ENCODE measurements around the gene SHISA4.
"Not testable (repeated sequence)": the region's sequence is repeated elsewhere in the genome, so short reads cannot be mapped to it uniquely, and the experiment has no call there.

The SHISA4 gene

GRCh38 chr1:201939574-201939973 lies 50.9 kb downstream of the SHISA4 start:
- H3K4me3 ChIP-seq = no peak overlapping the region

GRCh38 chr1:201940316-201940715 lies 51.6 kb downstream of the SHISA4 start:
- H3K4me1 ChIP-seq, H3K9me3 ChIP-seq, H3K27ac ChIP-seq, H3K4me3 ChIP-seq, H3K9ac ChIP-seq, H4K20me1 ChIP-seq, H3K36me3 ChIP-seq, H3K4me2 ChIP-seq: not testable (repeated sequence)
- peaks cover 14% of the 10 kb centered on the region for H3K27me3 ChIP-seq

More at GRCh38 chr1:201939574-201939973, 50.9 kb downstream of the SHISA4 start:
- H4K20me1 ChIP-seq = no peaks in the 10 kb centered on the region
- no peak overlapping the region for H3K9ac ChIP-seq
- H3K27me3 ChIP-seq = peaks cover 6% of the 10 kb centered on the region
- no peaks in the 10 kb centered on the region for H3K36me3 ChIP-seq
- no peak overlapping the region for H3K4me2 ChIP-seq
- TF ChIP-seq Cebpa-rat (IDR thresholded peaks at IDR 0.05) = no peak
- no peaks in the 10 kb centered on the region for H3K9me3 ChIP-seq
- no peaks in the 10 kb centered on the region for H3K4me1 ChIP-seq
- H3K27ac ChIP-seq = no peak overlapping the region

GRCh38 chr1:201941420-201942128 lies 52.9 kb downstream of the SHISA4 start:
- no peak overlapping the region for H3K27ac ChIP-seq
- H3K4me3 ChIP-seq = no peak overlapping the region
- H3K36me3 ChIP-seq = no peaks in the 10 kb centered on the region
- no peak for TF ChIP-seq Cebpa-rat (IDR thresholded peaks at IDR 0.05)
- peaks cover 26% of the 10 kb centered on the region for H3K27me3 ChIP-seq
- no peaks in the 10 kb centered on the region for H4K20me1 ChIP-seq
- H3K4me2 ChIP-seq = no peak overlapping the region
- no peaks in the 10 kb centered on the region for H3K9me3 ChIP-seq
- H3K9ac ChIP-seq = no peak overlapping the region
- peaks cover 5% of the 10 kb centered on the region for H3K4me1 ChIP-seq

- Histone ChIP-seq H3K4me3 (no peak overlapping the region), H3K9ac (no peak overlapping the region), H3K4me2 (no peak overlapping the region), H3K27me3 (peaks cover 32% of the 10 kb centered on the region), H4K20me1 (no peaks in the 10 kb centered on the region), H3K4me1 (peaks cover 5% of the 10 kb centered on the region), H3K36me3 (no peaks in the 10 kb centered on the region), H3K9me3 (no peaks in the 10 kb centered on the region), H3K27ac (no peak overlapping the region)
- no peak for TF ChIP-seq Cebpa-rat (IDR thresholded peaks at IDR 0.05)
These were observed 53.4 kb downstream of the SHISA4 start for GRCh38 chr1:201942129-201942495.
